NCI-H1436 (cell line): ENCODE measurements around the gene TENM4.
"Not testable (repeated sequence)": the region's sequence is repeated elsewhere in the genome, so short reads cannot be mapped to it uniquely, and the experiment has no call there.

ENCODE experiments used
- DNase-seq: peaks from one replicate; lab custom pipeline; 2025; lab: John Stamatoyannopoulos, UW

Gene TENM4

DNA sequence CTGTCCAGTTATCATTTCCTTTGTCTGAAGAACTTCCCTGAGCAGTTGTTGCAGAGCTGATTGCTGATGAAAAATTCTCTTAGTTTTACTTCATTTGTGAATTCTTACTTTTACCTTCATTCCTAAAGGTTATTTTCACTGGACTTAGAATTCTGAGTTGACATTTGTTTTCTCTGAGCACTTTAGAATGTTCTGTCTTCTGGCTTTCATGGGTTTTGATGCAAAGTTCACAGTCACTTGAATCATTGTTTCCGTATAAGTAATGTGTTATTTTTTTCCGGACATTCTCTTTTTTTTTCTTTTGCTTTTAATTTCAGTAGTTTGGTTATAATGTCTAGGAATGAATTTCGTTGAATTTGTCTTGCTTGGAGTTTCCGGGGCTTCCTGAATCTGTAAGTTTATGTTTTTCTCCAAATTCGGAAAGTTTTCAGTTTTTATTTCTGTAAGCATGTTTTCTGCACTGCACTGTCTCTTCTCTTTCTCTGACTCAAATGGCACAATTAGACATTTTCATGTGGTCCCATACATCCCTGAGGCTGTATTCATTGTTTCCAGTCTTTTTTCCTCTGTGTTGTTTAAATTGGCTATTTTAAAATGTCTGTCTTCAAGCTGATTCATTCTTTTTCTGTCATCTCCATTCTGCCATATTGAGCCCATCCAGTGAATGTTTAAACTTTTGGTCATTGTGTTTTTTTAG is 797.7 kb downstream of the TENM4 start:
- no peak for DNase-seq

DNA sequence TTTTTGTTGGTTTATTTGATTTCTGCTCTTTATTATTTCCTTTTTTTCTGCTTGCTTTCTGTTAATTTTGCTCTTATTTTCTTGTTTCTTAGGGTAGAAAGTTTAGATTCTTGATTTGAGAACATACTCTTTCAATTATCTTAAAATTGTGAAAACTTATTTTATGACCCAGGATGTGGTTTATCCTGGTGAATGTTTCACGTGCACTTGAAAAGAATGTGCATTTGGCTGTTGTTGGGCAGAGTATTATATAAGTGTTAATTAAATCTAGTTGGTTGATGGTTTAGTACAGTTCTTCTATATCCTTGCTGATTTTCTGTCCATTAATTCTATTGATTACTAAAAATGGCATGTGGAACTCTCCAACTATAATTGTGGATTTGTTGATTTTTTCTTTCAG is 799.3 kb downstream of the TENM4 start:
- DNase-seq, result no peak

DNA sequence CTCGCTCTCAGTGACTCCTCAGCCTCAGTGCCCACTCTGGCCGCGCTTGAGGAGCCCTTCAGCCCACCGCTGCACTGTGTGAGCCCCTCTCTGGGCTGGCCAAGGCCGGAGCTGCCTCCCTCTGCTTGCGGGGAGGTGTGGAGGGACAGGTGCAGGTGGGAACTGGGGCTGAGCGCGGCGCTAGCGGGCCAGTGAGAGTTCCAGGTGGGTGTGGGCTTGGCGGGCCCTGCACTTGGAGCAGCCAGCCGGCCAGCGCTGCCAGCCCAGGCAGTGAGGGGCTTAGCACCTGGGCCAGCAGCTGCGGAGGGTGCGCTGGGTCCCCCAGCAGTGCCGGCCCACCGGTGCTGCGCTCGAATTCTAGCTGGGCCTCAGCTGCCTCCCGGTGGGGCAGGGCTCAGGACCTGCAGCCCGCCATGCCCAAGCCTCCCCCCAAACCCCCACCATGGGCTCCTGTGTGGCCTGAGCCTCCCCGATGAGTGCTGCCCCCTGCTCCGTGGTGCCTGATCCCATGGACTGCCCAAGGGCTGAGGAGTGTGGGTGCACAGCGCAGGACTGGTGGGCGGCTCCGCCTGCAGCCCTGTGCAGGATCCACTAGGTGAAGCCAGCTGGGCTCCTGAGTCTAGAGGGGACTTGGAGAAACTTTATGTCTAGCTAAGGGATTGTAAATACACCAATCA is 802.0 kb downstream of the TENM4 start:
- DNase-seq, result no peak

DNA sequence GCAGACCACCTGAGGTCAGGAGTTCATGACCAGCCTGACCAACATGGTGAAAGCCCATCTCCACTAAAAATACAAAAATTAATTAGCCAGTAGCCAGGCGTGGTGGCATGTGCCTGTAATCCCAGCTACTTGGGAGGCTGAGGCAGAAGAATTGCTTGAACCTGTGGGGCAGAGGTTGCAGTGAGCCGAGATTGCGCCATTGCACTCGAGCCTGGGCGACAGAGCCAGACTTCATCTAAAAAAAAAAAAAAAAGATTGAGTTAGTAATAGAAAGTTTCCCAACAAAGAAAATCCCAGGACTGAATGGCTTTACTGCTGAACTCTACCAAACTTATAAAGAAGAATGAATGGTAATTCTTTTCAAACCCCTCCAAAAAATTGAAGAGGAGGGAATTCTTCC is 803.3 kb downstream of the TENM4 start:
- not testable (repeated sequence) for DNase-seq

DNA sequence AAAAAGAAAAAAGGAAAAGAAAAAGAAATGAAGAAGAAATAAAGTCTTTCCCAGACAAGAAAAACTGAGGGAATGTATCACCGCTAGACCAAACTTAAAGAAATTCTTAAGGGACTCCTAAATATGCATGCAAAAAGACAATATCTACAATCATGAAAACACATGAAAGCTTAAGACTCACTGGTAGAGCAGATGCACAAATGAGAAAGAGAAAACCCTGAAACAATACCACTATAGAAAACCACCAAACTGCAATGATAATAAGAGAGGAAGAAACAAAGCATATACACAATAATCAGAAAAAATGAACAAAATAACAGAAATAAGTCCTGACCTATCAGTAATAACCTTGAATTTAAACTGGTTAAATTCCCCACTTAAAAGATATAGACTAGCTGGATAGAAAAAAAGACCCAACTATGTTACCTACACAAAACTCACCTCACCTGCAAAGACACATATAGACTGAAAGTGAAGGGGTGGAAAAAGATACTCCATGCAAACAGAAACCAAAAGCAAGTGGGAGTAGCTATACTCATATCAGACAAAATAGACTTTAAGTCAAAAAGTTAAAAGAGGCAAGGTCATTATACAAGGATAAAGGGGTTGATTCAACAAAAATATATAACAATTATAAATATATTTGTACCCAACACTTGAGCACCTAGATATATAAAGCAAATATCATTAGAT is 804.9 kb downstream of the TENM4 start:
- DNase-seq, result no peak

DNA sequence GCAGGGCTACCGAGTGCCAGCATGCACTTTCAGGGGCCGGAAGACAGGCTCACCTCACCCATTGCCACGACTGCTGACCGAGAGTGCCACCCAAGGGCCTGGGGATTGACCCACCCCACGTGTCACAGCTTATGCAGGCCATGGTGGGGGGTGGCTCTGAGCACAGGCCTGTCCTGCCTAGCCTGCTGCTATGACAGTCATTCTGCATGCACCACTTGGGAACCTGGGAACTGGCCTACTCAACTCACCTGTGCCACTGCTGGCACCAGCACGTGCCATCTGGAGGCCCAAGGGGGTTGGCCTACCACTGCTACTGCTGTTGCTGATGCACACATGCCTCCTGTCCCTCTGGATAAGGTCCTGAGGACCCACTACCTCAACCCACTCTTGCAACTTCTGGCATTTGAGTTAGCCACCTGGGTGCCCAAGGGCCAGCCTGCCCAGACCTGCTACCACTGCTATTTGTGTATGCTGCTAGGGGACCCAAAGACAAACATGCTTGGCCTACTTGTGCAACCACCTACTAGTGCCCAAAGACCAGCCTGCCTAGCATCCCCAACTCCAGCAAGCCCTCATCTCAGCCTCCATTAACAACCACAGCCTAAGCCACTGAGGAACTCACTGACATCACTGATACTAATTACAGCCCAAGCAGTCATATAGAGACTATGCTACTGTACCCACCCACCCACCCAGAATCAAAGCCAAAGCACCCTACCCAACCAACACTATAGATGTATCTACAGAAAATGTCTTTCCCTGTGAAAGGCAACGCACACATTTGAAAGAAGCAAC is 807.1 kb downstream of the TENM4 start:
- DNase-seq, result no peak

DNA sequence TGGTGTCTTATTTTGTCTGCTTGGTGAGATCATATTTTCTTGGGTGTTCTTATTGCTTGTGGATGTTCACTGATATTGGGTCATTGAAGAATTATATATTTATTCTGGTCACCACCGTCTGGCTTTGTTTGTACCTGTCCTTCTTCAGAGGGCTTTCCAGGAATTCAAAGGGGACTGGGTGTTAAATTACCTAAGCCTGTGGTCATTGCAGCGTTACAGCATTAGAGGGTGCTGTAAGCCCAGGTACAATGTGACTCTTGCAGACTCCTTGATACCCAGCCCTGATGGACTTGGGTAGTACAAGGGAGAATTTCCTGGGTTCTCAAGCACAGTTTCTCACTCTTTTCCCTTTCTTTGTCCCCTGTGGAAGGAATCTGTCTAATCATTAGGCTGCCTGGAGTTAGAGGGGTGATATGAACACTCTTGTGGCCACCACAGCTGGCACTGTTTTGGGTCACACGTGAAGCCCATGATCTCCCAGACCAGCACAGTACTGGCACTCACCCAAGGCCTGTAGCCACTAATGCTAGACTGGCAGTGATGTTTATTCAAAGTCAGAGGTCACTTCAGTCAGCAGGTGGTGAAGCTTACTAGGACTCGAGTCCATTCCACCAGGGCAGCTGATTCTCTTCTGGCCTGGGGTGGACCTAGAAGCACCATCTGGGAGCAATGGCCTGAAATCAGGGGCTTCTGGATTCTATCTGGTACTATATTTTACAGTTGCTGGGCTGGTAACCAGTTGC is 810.1 kb downstream of the TENM4 start:
- no peak for DNase-seq

DNA sequence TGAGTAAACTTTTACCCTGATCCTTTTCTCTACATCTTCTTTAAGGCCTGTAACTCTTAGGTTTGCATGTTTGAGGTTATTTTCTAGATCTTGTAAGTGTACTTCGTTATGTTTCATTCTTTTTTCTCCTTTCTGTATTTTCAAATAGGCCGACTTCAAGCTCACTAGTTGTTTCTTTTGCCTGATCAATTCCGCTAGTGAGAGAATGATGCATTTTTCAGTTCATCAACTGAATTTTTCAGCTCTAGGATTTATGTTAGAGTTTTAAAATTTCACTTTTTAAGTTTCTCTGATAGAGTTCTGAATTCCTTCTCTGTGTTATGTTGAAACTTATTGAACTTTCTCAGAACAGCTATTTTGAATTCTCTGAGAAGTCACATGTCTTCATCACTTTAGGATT is 810.7 kb downstream of the TENM4 start:
- DNase-seq, result no peak

DNA sequence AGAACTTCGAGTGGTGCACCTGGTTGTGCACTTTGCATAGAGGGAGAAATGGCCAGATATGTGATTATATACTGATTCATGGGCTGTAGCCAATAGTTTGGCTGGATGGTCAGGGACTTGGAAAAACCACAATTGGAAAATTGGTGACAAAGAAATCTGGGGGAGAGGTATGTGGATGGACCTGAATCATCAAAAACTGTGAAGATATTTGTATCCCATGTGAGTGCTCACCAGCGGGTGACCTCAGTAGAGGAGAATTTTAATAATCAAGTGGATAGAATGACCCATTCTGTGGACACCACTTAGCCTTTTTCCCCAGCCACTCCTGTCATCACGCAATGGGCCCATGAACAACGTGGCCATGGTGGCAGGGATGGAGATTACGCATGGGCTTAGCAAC is 818.2 kb downstream of the TENM4 start:
- no peak for DNase-seq

DNA sequence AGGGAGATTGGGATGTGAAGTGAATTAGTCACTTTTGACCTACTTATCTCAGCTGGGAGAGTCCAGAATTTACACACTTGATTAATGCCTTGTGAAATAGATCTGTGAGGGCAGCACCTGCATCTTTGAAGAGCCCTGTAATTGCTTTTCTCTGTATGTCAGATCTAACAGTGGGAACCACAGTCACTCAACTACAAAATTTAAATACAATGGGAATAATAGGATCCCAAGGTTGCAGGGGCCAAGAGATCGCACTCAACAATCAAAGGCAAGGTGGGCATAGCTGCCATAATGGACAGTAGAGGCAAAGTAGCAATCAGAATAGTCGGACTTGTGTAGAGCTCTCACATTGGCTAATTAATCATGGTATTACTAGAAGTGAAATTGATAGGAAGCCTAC is 820.7 kb downstream of the TENM4 start:
- no peak for DNase-seq

DNA sequence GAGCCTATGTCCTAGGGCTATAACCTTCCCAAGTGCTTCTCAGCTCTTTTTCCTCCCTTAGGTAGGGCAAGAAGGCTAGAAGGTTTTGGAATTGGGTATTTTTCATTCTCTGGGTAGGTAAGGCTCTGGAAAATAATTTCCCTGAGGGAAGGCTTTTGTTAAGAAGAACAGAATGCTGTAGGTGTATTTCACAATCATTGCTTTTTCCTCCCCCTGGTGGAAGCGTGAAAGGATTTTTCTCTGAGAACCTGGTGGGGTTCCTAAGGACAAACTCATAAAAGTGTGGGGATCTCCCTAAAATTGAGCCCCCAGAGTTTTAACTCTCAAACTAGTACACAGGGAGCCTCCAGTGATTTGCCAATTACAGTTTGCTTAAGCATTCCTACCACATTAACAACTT is 825.1 kb downstream of the TENM4 start:
- DNase-seq, result no peak

DNA sequence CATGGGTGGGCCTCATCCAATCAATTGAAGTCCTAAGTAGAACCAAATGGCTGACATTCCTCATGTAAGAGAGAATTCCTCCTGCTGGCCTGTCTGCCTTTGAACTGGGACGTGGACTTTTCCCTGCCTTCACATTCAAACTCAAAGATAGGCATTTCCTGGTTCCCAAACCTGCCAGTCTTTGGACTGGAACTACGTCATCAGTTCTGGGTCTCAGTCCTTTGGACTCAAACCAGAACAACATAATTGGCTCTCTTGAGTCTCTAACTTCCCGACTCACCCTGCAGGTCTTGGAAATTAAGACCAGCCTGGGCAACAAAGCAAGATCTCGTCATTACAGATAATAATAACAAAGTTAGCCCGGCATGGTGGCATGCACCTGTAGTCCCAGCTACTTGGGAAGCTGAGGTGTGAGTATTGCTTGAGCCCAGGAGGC is 827.4 kb downstream of the TENM4 start:
- no peak for DNase-seq

DNA sequence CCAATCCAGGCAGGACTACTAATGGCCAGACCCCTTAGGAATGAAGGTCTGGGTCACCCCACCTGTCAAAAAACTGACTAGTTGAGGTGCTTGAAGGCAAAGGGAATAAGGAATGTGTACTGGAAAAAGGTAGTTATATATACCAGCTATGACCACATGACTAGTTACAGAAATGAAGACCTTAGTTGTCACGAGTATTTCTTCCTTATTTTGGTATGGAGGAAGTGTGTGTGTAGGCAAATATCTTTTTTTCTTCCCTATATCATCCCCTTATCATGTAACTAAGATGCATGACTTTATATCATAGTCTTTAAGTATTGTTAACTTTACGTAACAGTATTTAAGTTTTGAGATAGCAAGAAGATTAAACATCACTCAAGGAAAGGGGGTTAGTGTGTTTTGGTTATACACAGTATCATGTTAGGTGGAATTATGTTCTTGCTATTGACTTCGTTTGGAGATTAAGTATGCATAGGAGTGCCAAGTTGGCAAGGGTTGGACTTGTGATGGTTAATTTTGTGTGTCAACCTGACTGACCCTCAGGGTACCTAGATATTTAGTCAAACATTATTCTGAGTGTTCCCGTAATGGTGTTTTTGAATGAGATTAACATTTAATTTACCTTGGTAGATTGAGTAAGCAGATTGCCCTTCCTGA is 828.0 kb downstream of the TENM4 start:
- DNase-seq, result no peak

DNA sequence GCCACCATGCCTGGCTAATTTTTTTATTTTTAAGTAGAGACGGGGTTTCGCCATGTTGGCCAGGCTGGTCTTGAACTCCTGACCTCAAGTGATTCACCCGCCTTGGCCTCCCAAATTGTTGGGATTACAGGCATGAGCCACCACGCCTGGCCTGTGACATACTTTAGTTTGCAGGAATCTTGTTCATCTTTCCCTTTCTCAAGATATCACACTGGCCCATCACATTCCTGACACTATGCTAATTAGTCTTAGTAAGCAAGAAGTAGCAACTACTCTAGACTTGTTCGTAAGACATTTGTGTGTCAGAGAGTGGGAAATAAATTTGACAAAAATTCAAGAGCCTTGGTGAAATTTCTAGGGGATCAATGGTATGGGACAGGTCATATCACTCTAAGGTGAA is 831.5 kb downstream of the TENM4 start:
- DNase-seq, result not testable (repeated sequence)

DNA sequence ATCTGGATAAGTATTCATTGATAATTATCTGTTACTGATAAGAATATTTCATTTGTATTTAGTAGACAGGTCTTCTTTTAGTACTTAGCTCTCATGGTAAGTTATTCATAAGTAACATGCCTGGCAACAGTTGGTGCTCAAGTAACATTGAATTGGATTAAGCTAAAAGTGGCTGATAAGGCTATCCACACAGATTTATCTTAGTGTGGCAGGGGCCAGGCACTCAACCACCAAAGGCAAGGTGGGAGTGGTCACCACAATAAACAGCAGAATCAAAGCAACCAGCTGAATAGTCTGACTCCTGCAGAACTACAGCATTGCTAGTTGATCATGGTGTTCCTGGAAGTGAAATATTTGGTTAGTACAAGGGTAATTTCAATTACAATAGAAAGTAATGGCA is 833.1 kb downstream of the TENM4 start:
- DNase-seq, result no peak

DNA sequence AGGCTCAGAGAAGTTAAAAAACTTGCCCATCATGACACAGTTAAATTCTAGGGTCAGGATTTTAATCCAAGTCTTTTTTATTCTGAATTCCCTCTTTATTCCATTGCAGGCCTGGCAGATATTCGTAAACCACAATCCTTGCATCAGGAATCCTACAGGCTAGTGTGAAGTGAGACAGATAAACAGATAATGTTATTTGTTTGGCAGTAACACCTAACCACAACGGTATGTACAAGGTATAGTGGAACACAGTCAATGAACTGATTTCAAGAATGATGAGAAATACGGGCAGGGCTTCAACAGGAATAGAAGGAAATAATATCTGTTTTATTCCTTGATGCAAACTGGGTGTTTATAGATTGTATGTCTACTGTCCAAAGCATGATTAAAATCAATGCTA is 834.2 kb downstream of the TENM4 start:
- DNase-seq, result no peak

DNA sequence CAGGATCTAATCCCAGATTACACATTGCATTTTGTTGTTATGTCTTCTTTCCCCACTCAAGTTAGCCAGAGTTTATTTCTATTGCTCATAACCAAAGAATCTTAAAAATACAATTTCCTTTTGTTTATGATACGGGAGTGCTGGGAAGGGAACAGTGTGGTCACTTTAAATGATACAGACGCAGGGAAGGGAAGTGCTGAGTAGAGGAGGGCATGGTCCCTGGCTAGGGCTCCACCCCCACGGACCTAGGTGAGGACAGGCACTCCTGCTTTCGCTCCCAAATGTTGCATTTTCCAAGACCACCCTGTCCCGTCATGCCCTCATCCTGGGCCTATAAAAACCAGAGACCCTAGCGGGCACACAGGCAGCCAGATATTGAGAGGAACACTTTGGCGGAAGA is 835.5 kb downstream of the TENM4 start:
- no peak for DNase-seq

DNA sequence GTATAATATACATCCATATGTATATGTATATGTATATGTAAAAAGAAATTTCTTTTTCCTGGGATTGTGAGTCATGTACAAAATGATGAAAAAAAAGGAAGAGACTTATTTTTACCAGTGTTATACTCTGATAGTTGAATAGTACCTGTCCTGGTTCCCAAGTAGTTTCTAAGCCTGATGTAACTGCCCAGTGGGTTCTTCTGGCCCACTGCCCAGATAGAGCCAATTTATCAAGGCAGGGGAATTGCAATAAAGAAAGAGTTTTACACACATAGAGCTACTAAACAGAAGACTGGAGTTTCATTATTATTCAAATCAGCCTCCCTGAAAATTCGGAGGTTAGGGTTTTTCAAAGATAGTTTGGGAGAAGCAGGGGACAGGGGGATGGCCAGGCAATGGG is 837.0 kb downstream of the TENM4 start:
- no peak for DNase-seq
